ENCODE measurements around the gene CACNA1D. TPM values are rescaled to one million over a fixed set of nuclear protein-coding genes. Genes with fewer than 3 reads are reported as not detected.

The CACNA1D gene
- polyA plus RNA-seq, 1 donor (not counting 4 experiments of a cell fraction or from before 2014, with no cell fraction given): 0.20 TPM

DNA sequence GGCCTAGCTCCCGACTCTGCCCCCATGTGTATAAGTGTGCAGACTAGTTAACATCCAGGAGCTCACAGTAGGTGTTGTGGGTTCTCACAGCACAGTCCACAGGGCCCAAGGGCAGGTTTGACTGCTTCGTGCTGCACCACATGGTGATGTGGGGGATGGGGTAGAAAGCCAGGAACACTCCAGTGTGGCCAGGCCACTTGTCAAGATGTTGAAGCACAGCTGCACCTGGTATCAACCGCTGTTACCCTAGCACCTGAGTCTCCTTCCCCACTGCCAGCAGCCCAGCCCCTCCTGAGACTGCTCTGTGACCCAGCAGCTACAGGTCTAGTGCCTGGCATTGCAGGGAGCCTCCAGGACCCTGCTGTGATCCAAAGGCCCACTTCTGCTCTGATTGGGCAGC, 298.5 kb downstream of the CACNA1D start:
- H3K4me3 ChIP-seq (ENCODE audit: control insufficient read depth in 2 of 3, extremely low read depth in 1 of 3, insufficient read depth in 2 of 3, low read depth in 1 of 3, low read length in 3 of 3): no peak overlapping the region
- no peaks in the 10 kb centered on the region for H4K20me1 ChIP-seq (ENCODE audit: control insufficient read depth, extremely low read depth, insufficient read depth, low read length)
- no peak overlapping the region for H3K27ac ChIP-seq (ENCODE audit: control insufficient read depth, insufficient read depth, low read length)
- no peaks in the 10 kb centered on the region for H3K36me3 ChIP-seq (ENCODE audit: control insufficient read depth in 2 of 2, extremely low read depth in 1 of 2, insufficient read depth in 2 of 2, low read length in 2 of 2)
- no peaks in the 10 kb centered on the region for H3K79me2 ChIP-seq (ENCODE audit: control insufficient read depth, insufficient read depth, low read length)
- no peak for FAIRE-seq
- H2AFZ ChIP-seq (ENCODE audit: control insufficient read depth, low read length): no peak overlapping the region
- no peak overlapping the region for H3K4me2 ChIP-seq (ENCODE audit: control insufficient read depth, extremely low read depth, insufficient read depth, low read depth, low read length)
- DNase-seq (ENCODE audit: low read depth, low spot score): no peak
- H3K9me3 ChIP-seq (ENCODE audit: control insufficient read depth, low read depth, low read length): no peaks in the 10 kb centered on the region
- dilution Hi-C loops (cut with MboI; ENCODE audit: extremely low pct_ligation_motif_present, low sequenced_read_pairs): no loop called here
- TF ChIP-seq EZH2 (IDR thresholded peaks at IDR 0.05; ENCODE audit: low read length): no peak
- H3K27me3 ChIP-seq (ENCODE audit: control insufficient read depth, extremely low read depth, insufficient read depth, low read length): no peaks in the 10 kb centered on the region
- no peak overlapping the region for H3K9ac ChIP-seq (ENCODE audit: control insufficient read depth, extremely low read depth, insufficient read depth, low read length)
- H3K9me1 ChIP-seq (ENCODE audit: control insufficient read depth, extremely low read depth, insufficient read depth, low read length): peaks cover 2% of the 10 kb centered on the region
- peaks cover 15% of the 10 kb centered on the region for H3K4me1 ChIP-seq (ENCODE audit: control insufficient read depth, extremely low read depth, insufficient read depth, low read length)

DNA sequence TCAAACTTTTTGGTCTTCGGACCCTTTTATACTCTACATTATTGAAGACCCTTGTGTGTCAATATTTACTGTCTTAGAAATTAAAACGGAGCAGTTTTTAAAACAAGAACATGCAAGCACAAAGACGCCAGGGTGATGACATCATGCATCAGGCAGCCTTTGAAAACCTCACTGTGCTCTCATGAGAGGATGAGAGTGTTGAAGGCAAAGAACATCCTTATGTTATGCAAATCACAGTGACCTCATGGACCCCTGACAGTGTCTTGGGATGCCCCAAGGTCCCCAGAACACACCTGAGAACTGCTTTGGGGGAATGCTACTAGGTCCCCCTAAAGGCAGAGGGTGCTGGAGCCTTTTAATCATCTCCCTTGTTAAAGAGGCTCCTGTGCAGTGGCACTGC, 300.2 kb downstream of the CACNA1D start:
- no peak for TF ChIP-seq EZH2 (IDR thresholded peaks at IDR 0.05; ENCODE audit: low read length)
- TF ChIP-seq, protein P1, sequence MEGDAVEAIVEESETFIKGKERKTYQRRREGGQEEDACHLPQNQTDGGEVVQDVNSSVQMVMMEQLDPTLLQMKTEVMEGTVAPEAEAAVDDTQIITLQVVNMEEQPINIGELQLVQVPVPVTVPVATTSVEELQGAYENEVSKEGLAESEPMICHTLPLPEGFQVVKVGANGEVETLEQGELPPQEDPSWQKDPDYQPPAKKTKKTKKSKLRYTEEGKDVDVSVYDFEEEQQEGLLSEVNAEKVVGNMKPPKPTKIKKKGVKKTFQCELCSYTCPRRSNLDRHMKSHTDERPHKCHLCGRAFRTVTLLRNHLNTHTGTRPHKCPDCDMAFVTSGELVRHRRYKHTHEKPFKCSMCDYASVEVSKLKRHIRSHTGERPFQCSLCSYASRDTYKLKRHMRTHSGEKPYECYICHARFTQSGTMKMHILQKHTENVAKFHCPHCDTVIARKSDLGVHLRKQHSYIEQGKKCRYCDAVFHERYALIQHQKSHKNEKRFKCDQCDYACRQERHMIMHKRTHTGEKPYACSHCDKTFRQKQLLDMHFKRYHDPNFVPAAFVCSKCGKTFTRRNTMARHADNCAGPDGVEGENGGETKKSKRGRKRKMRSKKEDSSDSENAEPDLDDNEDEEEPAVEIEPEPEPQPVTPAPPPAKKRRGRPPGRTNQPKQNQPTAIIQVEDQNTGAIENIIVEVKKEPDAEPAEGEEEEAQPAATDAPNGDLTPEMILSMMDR (optimal IDR thresholded peaks at IDR 0.05 in 1 of 3, IDR thresholded peaks at IDR 0.05 in 1 of 3, conservative IDR thresholded peaks at IDR 0.05 in 1 of 3; ENCODE audit: extremely low read depth in 1 of 3, insufficient read depth in 2 of 3, low read length in 3 of 3): no peak
- Histone ChIP-seq H3K27me3 (ENCODE audit: control insufficient read depth, extremely low read depth, insufficient read depth, low read length) (no peaks in the 10 kb centered on the region), H2AFZ (ENCODE audit: control insufficient read depth, low read length) (no peak overlapping the region), H3K9ac (ENCODE audit: control insufficient read depth, extremely low read depth, insufficient read depth, low read length) (no peak overlapping the region), H3K27ac (ENCODE audit: control insufficient read depth, insufficient read depth, low read length) (peak overlapping the region; percentile 25), H3K9me1 (ENCODE audit: control insufficient read depth, extremely low read depth, insufficient read depth, low read length) (peaks cover 2% of the 10 kb centered on the region), H3K9me3 (ENCODE audit: control insufficient read depth, low read depth, low read length) (no peaks in the 10 kb centered on the region), H3K4me1 (ENCODE audit: control insufficient read depth, extremely low read depth, insufficient read depth, low read length) (peaks cover 15% of the 10 kb centered on the region), H3K36me3 (ENCODE audit: control insufficient read depth in 2 of 2, extremely low read depth in 1 of 2, insufficient read depth in 2 of 2, low read length in 2 of 2) (no peaks in the 10 kb centered on the region), H3K4me3 (ENCODE audit: control insufficient read depth in 2 of 3, extremely low read depth in 1 of 3, insufficient read depth in 2 of 3, low read depth in 1 of 3, low read length in 3 of 3) (no peak overlapping the region), H4K20me1 (ENCODE audit: control insufficient read depth, extremely low read depth, insufficient read depth, low read length) (no peaks in the 10 kb centered on the region), H3K79me2 (ENCODE audit: control insufficient read depth, insufficient read depth, low read length) (no peaks in the 10 kb centered on the region), H3K4me2 (ENCODE audit: control insufficient read depth, extremely low read depth, insufficient read depth, low read depth, low read length) (peak overlapping the region; percentile 36)
- DNase-seq (ENCODE audit: low read depth, low spot score) (no peak), FAIRE-seq (peak; percentile 66)
- dilution Hi-C loops (cut with MboI; ENCODE audit: extremely low pct_ligation_motif_present, low sequenced_read_pairs): no loop called here

DNA sequence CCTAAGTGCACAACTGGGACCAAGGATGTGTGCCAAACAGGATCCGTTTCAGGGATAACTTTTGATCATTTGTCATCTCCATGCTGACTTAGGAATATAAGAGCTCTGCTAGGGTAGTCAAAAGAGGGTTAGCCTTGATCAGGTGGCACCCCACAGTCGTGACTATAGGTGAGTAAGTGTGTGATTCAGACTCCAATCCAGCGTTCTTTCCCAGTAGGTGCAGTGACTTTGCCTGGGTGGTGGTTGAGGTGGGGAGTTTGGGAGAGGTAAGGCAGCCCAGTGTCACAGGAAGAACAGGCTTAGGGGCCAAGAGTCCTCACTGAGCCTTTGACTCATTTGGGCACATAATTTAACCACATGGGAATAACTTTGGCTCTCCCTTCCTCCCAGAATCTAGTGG, 300.8 kb downstream of the CACNA1D start:
- Histone ChIP-seq H3K9me1 (ENCODE audit: control insufficient read depth, extremely low read depth, insufficient read depth, low read length) (peaks cover 2% of the 10 kb centered on the region), H4K20me1 (ENCODE audit: control insufficient read depth, extremely low read depth, insufficient read depth, low read length) (no peaks in the 10 kb centered on the region), H2AFZ (ENCODE audit: control insufficient read depth, low read length) (no peak overlapping the region), H3K4me2 (ENCODE audit: control insufficient read depth, extremely low read depth, insufficient read depth, low read depth, low read length) (peak overlapping the region; percentile 36), H3K9ac (ENCODE audit: control insufficient read depth, extremely low read depth, insufficient read depth, low read length) (no peak overlapping the region), H3K9me3 (ENCODE audit: control insufficient read depth, low read depth, low read length) (no peaks in the 10 kb centered on the region), H3K27ac (ENCODE audit: control insufficient read depth, insufficient read depth, low read length) (peak overlapping the region; percentile 25), H3K79me2 (ENCODE audit: control insufficient read depth, insufficient read depth, low read length) (no peaks in the 10 kb centered on the region), H3K4me3 (ENCODE audit: control insufficient read depth in 2 of 3, extremely low read depth in 1 of 3, insufficient read depth in 2 of 3, low read depth in 1 of 3, low read length in 3 of 3) (no peak overlapping the region), H3K4me1 (ENCODE audit: control insufficient read depth, extremely low read depth, insufficient read depth, low read length) (peaks cover 15% of the 10 kb centered on the region), H3K27me3 (ENCODE audit: control insufficient read depth, extremely low read depth, insufficient read depth, low read length) (no peaks in the 10 kb centered on the region), H3K36me3 (ENCODE audit: control insufficient read depth in 2 of 2, extremely low read depth in 1 of 2, insufficient read depth in 2 of 2, low read length in 2 of 2) (no peaks in the 10 kb centered on the region)
- dilution Hi-C loops (cut with MboI; ENCODE audit: extremely low pct_ligation_motif_present, low sequenced_read_pairs): no loop called here
- DNase-seq (ENCODE audit: low read depth, low spot score): peak; percentile 54
- no peak for TF ChIP-seq EZH2 (IDR thresholded peaks at IDR 0.05; ENCODE audit: low read length)
- TF ChIP-seq, protein P1 (optimal IDR thresholded peaks at IDR 0.05 in 1 of 3, IDR thresholded peaks at IDR 0.05 in 1 of 3, conservative IDR thresholded peaks at IDR 0.05 in 1 of 3; ENCODE audit: extremely low read depth in 1 of 3, insufficient read depth in 2 of 3, low read length in 3 of 3): no peak
- FAIRE-seq: peak; percentile 20
